T-helper 1 cell (primary cell): ENCODE measurements around the gene CYTIP.

Experiments
- DNase-seq, 5 donors: peaks; one replicate each; pipeline ENCODE4 v3.0.0-alpha.2; 2012 to 2020
- total RNA-seq, 4 donors: gene quantifications; one replicate each; lab custom pipeline; 2026; lab: John Stamatoyannopoulos, UW

CYTIP gene
- 400 to 629 (median 455) reads per million in 4 donors for total RNA-seq

DNA sequence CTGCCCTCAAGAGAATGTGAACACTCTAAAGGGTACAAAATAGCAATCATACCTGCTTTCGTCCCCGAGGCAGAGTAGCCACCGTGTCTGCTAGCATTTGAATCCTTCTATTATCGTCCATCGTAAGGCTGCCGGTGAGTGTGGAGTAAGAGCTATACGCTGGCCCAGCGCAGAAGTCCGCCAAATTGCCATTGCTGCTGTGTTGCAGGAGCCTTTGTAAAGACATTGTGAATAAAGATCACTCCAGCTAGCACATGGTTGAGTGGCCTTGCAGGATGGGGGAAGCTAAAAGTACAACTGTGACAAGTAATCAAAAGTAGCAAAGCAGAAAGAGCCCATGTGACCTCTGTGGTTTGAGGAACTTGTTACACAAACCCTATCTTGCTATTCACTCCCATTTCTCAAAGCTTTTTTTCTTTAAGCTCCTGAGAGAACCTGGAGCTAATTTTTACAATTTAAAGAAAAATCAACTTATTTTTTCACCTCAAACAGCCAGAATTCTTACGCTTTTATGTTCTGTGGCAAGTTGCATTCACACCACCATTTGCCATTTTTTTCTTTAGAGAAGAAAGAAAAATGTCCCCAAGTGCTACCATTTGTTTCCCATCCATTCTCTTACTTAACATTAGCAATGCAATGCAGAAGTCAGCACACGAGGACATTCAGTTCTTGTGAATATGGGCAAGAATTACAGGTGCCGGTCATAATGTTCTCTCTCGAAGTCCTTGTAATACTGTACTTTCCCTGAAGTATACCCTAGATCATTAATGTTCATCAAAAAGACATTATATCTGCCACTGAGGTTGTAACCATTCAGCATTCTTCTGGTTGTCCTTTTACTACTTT lies at the start of gene CYTIP:
CYTIP (minus strand) TSS at position 295 of the 846 bp plus-strand sequence; CDS start at position 226, 69 bp downstream.
- peak in 3 of 5 donors; percentile 24 to 94 (median 55) for DNase-seq

DNA sequence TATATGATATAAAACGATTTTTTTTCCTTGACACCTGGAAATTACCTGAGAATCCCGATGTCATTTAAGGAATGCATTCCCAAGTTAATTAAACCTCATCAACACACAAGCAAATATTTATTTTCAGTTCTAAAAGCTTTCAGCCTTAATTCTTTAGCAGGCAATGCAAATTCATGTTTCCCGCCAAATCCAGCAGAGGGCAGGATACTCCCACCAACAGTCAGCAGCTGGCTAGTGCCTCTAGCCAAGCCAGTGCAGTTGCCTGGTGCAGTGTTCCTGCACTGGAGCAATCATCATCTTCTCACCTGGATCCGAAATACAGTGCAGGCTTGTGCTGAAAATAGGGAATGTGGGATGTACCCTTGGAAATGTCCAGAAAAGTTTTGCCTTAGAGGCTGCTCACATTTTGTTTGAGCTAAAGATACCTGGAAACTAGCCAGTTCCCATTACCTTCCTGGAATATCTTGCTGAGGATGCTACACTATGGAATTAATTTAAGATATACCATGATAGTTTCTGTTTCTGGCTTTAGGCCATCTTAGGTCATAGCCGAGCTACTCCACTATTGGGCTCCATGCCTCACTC lies 48.4 kb upstream of the CYTIP start:
- peak; percentile 22 to 79 (median 56) for DNase-seq

DNA sequence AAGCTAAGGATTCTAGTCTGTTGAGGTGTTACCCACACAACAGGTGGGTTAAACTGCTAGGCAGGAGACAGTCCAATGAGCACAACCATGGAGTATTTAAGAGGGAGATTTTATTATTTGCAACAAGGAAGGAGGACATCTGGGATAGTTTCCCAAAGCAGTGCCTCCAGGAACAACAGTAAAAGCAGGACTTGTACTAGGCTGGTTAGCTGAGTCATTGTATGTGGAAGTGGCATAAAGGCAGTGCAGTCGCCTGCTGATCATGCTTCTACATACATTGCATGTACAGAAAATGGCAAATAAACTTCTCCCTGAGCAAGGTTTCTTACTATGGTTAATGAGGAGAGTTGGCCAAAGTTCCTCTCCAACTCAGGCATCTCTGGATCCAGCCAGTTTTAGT lies 46.1 kb upstream of the CYTIP start:
- no peak for DNase-seq

DNA sequence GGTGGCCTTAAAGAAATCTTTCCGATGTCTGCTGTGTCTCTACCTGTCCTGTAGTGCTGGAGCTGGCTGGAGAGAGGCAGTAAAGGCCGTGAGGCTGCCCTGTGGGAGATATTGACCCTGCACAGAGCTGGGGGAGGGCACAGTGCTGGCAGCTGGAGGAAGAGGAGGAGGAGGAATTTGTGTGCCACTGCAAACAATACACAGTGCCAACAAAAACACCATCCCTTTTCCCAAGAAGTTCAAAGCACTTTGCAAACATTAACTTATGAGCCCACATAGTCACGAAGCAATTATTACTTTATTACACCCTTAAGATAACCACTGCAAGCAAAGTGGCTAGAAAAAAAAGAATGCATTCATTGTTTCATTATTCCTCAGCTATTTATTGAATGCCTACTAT lies 45.0 kb upstream of the CYTIP start:
- DNase-seq, result no peak

DNA sequence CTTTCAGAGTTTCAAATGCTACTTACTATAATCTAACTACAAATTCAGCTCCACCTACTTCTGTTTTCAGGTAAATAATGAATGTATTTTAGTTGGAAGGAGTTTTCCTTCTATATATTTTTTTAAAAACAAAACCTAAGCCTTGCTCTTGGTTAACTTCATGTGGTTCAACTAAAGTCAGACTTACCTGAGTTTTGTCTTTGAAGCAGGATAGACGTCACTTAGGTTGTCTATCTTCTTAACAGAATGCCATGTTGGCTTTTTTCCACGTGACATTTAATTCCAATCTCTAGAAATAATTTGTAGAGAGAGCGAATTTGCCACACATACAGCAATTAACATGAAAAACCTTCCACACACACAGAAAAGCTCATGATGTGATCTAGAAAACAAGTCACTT lies 43.9 kb upstream of the CYTIP start:
- DNase-seq, result no peak

DNA sequence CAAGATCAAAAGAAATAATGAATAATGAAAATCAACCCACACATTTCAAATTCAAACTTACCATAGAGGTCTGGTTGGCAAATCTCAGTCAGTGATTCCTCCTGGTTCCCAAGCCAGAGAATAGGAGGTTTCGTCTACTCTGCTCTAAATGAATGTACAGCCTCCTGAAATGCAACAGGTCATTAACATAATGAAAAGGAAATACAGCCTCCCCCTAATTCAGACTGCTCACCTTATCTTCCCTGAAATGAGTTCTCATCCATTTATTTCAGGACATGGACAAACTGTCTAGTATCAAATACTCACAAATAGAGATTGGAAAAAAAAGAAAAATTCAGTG lies 43.4 kb upstream of the CYTIP start:
- no peak for DNase-seq

DNA sequence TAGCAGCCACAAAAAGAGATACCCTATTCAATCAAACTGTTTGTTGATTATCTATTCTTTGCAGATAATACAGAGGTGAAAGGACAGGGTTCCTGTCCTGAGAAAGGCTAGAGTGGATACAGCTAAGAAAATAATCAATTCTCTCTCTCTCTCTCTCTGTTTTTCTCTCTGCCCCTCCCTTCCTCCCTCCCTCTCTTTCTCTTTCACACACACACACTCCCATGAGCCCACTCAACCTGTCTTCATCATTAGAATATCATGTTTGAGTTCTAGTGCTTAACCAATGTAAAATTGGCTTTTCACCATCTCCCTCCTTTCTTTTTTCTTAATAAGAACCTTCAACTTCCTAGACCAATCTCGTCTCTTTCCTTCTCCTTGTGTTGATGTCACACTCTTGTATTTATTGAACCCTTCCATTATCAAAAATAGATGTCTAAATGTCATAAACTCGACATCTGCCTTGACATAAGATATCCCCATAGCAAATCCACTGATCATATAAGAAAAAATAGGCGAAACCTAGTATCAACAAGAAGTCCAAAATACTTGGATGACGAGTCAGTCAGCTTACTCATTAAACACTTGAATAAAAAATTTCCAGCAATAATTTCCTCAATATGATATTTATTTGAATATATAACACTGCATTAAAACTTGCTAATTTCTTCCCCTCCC lies 42.8 kb upstream of the CYTIP start:
- DNase-seq, result no peak

- peak in 1 of 5 donors; percentile 88 for DNase-seq
These were observed 36.5 kb upstream of the CYTIP start for GRCh38 chr2:157480182-157480961.

DNA sequence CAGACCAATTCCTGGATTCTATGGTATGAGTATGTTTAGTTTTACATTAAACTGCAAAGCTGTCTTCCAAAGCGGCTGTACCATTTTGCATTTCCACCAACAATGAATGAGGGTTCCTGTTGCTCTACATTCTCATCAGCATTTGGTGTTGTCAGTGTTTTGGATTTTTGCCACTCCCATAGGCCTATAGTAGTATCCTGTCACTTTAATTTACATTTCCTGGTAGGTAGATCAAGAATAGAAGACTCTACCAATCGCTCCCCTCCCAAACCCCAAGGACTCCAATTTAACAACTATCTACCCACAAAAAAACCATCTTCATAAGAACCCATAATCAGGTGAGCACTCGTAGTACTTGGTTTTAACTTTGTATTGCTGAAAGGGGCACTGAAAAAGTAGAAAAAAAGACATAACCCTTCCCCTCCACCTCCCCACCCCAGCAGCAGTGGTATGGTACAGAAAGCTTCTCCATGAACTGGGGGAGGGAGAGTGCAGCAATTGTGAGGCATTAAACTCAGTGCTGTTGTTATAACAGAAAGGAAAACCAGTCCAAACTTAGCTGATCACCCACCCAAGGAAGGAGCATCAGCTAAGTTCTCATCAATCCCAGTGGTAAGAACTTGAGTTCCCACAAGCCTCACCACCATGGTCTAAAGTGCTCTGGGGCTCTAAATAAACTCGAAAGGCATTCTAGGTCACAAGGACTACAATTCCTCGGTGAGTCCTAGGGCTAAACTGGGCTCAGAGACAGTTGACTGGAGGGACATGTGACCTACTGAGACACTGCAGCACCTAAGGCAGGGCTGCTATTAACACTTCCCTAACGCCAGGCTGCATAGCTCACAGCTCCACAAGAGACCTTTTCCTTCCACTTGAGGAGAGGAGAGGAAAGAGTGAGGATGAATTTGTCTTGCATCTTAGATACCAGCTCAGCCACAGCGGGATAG lies 35.5 kb upstream of the CYTIP start:
- DNase-seq, result peak in 1 of 5 donors; percentile 82

DNA sequence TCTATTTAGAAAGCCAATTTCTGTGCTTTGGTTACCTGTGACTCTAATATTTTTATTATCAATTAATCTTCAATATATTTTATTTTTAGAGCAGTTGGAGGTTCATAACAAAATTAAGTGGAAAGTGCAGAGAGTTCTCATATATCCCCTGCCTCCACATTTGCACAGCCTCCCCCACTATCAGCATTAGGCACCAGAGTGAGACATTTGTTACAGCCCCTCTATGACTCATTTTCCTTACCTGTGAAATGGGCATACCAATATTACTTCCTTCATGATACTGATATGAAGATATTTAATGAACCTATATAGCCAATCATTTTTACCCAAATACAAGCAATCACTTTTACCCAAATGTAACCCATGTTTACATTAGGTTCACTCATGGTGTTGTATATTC lies 34.0 kb upstream of the CYTIP start:
- peak in 1 of 5 donors; percentile 47 for DNase-seq

DNA sequence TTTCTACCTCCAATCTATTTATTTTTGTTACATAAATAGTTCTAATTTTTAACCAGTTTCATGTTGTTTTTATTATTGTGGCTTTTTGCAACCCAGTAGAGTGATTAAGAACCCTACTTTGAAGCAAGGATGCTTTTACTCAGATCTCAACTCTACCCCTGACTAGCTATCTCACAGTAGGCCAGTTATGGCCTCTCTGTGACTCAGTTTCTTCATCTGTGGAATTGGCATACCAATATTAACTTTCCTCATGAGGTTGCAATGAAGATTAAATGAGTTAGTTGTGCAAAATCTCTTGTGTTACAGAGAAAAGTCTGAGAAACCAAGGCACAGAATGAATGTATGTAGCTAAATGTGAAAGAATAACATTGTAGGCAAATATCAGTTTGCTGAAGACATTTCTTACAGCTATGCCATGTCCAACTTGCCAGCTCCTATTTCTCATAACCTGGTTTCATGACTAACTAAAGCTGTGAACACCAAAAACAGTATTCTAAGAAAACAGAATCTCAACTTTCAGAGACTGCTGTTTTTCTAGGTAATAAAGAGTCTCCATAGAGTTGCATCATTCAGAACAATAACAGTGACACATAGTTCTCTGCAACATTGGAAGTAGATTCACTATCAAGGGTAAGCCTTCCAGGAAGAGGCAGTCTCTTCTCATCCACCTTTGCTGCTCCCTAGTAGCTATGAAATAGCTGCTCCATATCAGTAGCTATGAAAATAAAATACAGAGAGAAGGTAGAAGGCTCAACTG lies 33.2 kb upstream of the CYTIP start:
- DNase-seq, result peak in 1 of 5 donors; percentile 93

GRCh38 chr2:157475722-157476390 lies 32.0 kb upstream of the CYTIP start:
- DNase-seq, result no peak

DNA sequence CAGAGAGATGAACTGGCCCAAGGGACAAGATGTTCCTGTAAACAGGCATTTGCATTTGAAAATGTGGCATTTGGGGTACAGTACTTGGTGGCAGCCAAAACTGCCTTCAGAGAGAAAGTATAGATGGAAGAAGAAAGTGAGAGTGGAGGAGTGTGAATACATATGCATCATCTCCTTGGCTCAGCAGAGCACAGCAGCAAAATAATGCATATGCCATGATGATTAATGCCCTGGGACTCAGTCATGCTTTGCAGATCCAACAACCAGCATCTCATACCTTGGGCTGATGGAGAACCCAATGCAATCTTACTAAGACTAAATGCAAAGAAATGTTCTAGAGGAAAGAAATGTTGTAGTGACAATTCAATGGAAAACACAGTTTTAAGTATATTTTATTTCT lies 29.7 kb upstream of the CYTIP start:
- peak in 1 of 5 donors; percentile 68 for DNase-seq

- peak in 1 of 5 donors; percentile 65 for DNase-seq
These were observed 27.2 kb upstream of the CYTIP start for GRCh38 chr2:157471078-157471477.

- no peak for DNase-seq
These were observed 26.4 kb upstream of the CYTIP start for GRCh38 chr2:157470321-157470720.

DNA sequence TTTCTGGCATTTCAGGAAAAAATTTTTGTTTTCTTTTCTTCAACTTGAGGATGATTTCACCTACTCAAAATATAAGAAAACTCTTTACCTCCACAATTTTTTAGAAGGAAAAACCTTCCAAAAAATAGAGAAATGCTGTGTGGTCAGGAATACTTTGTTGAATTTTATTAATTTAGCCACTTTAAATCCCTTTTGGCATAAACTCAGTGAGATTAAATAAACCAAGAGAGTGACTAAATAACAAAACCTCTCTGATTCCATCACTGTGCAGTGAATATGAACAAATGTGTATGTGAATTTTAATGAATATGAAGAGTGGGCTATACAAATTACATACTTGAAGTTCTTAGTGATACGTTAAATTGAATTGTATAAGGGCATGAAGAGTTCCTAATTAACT lies 25.8 kb upstream of the CYTIP start:
- DNase-seq, result no peak

DNA sequence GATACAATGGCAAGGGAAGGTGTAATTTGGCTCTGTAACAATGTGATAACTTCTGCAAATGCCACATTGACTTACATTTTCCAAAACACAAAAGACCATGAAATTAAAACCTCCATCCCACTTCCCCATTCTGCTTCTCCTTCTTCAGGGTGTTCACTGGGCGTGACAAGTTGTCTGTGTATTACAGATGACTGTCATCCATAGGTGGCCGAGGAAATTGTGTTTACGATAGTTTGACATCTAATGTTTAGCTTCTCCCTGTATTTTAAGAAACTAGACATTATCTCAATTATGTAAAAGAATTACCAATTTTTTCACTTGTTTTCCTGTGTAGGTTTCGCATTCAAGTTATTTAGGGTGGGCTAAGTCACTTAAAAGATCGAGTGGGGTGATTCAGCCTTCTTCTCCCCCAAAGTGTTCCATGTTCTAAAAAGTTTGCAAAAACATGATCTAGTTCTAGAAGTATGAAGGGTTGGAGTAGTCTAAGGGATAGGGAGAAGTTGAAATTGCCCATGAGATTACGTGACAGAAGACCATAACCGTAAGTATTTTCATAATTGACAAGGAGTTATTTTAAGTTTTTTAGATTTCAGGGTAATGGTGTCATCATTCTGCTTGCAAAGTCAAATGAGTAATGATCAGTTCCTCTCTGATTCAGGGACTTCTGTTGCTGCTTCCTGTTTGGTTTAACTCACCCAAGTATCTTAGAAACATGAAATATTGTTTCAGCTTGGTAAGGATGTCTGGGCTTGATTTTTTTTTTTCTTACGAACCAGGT lies 25.2 kb upstream of the CYTIP start:
- DNase-seq, result peak in 1 of 5 donors; percentile 91

- DNase-seq, result no peak
These were observed 22.9 kb upstream of the CYTIP start for GRCh38 chr2:157466764-157467163.

DNA sequence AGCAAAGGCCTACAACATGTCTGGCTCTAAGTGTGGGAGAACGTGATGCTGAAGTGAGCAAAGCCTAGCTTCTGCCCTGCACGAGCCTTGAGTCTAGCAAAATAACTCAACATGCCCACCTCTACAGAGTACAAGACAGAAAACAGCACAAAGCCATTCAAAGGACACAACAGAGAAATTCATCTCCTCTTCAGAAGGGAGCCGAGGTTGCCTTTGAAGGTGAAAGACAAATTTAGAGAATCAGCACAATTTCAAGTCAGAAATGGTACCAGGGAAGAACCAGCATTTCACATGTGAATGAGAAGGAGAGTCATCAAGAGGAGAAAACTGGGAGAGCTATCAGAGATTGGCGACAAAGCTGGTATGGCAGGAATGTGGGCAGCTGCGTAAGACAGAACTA lies 21.7 kb upstream of the CYTIP start:
- DNase-seq, result no peak

GRCh38 chr2:157463002-157463401 lies 19.1 kb upstream of the CYTIP start:
- DNase-seq, result no peak
